Stimulated activated CD8-positive, alpha-beta memory T cell treated with anti-CD3 and anti-CD28 coated beads, Interleukin-15, amount 100 ng/mL, for 4 hours (primary cell): ENCODE data around the gene VWF.
A peak's percentile ranks its signal among the peaks of the same experiment; 100 is the strongest.
"Not testable (repeated sequence)": the region's sequence is repeated elsewhere in the genome, so short reads cannot be mapped to it uniquely, and the experiment has no call there.

Source experiments
- DNase-seq, 2 donors: peaks; one replicate each; pipeline ENCODE4 v3.0.0-alpha.2; 2020; ENCODE audit warnings: low read depth in 2 of 2

The VWF gene

GRCh38 chr12:6124411-6125309 lies at the start of gene VWF:
Gene VWF, minus strand, starts transcription at chr12:6124670. Its CDS starts 1,474 bp downstream, at chr12:6123196.
- DNase-seq = no peak

GRCh38 chr12:6172862-6173261 lies 48.4 kb upstream of the VWF start:
- no peak for DNase-seq

- DNase-seq = no peak
Measured at GRCh38 chr12:6172086-6172485, 47.6 kb upstream of the VWF start.

- no peak for DNase-seq
Measured at GRCh38 chr12:6171409-6172015, 47.0 kb upstream of the VWF start.

- DNase-seq = peak; percentile 36 to 52
Measured at GRCh38 chr12:6167327-6168280, 43.1 kb upstream of the VWF start.

- DNase-seq = no peak
Measured at GRCh38 chr12:6166808-6167207, 42.3 kb upstream of the VWF start.

- no peak for DNase-seq
Measured at GRCh38 chr12:6165395-6165794, 40.9 kb upstream of the VWF start.

GRCh38 chr12:6163416-6164060 lies 39.1 kb upstream of the VWF start:
- no peak for DNase-seq

- DNase-seq = no peak
Measured at GRCh38 chr12:6161124-6161882, 36.8 kb upstream of the VWF start.

GRCh38 chr12:6160049-6160649 lies 35.7 kb upstream of the VWF start:
- DNase-seq = not testable (repeated sequence)

- DNase-seq = not testable (repeated sequence)
Measured at GRCh38 chr12:6159166-6160011, 34.9 kb upstream of the VWF start.

- DNase-seq = no peak
Measured at GRCh38 chr12:6158749-6159148, 34.3 kb upstream of the VWF start.

- no peak for DNase-seq
Measured at GRCh38 chr12:6158255-6158654, 33.8 kb upstream of the VWF start.

GRCh38 chr12:6157482-6157881 lies 33.0 kb upstream of the VWF start:
- DNase-seq = no peak

GRCh38 chr12:6154730-6155459 lies 30.4 kb upstream of the VWF start:
- DNase-seq = no peak

GRCh38 chr12:6148722-6149121 lies 24.3 kb upstream of the VWF start:
- not testable (repeated sequence) for DNase-seq

GRCh38 chr12:6148061-6148460 lies 23.6 kb upstream of the VWF start:
- no peak for DNase-seq

- DNase-seq = no peak
Measured at GRCh38 chr12:6146951-6147350, 22.5 kb upstream of the VWF start.

- no peak for DNase-seq
Measured at GRCh38 chr12:6146509-6146908, 22.0 kb upstream of the VWF start.
